ENCODE results near the gene ARID1B. TPM values are rescaled to one million over a fixed set of nuclear protein-coding genes. Genes with fewer than 3 reads are reported as not detected.

Gene ARID1B
- total and polyA plus RNA-seq, 9 of the 15 experiments (the other 6 are each of a cell fraction or from before 2014, with no cell fraction given), result 12.5 to 50.5 (median 25.8) TPM

DNA sequence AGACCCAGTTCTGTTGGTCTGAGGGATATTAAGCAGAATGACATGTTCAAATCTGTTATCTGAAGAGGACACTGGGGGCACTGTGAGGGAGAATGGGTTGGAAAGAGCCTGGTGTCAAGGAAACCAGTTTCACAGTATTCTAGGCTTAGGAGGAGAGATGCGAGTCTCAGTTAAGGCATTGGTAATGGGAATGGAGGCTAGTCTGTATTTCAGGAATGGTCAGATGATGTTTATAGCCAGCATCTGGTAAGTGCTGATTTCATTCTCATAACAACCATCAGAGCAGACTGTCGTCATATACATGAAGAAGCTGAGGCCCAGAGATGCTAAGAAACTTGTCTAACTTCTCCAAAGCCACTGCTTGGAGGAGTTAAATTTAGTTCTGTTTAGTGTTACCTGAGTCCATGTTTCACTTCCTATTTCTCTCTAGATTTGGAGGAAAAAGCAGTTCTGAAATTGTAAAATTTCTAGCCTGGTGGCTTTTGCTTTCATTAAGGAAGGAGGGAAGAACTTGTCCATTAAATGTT is 242.0 kb downstream of the ARID1B start (continued):
- 0 out of 2 replicates have a peak, but pooled peaks have one; percentile 10 for TF ChIP-seq EP300 (IDR thresholded peaks at IDR 0.05; ENCODE audit: low read length)
- TF ChIP-seq MEIS2 (IDR thresholded peaks at IDR 0.05; ENCODE audit: partially characterized antibody), result peak; percentile 2
- TF ChIP-seq ESRRA (IDR thresholded peaks at IDR 0.05; ENCODE audit: borderline replicate concordance, low read depth), result peak; percentile 16; the same call in 1 of the 2 replicates
- no peak for TF ChIP-seq POLR2A (conservative IDR thresholded peaks at IDR 0.05)
- TF ChIP-seq EHMT2 (IDR thresholded peaks at IDR 0.05), result peak; percentile 62; the same call in 1 of the 2 replicates

GRCh38 chr6:157019733-157020132 is 242.6 kb downstream of the ARID1B start:
- ChIA-PET CTCF (ENCODE audit: low intra/inter-chr PET ratio) (no interaction called here), POLR2A (interaction anchor here (0.7 to 2.4 kb wide), 10 partner anchors 9 to 77 kb away, joined by 3 to 11 read pairs (median 3); no protein-coding TSS in a partner anchor)
- no TSS peak for BruUV-seq (replicated peaks)
- Histone ChIP-seq H3K27ac (ENCODE audit: extremely low read depth, low read depth, low read length) (peak overlapping the region; percentile 30; the same call in 1 of the 3 replicates), H3K79me2 (ENCODE audit: control insufficient read depth, insufficient read depth, low read length) (peaks cover 83% of the 10 kb centered on the region), H4K20me1 (replicated peaks; ENCODE audit: control insufficient read depth, insufficient read depth, low read length) (peaks cover 4% of the 10 kb centered on the region; the same call in 1 of the 2 replicates), H3K36me3 (ENCODE audit: control insufficient read depth, insufficient read depth, low read length) (no peaks in the 10 kb centered on the region), H3K9ac (ENCODE audit: insufficient read depth in 1 of 2, low read depth in 2 of 2, low read length in 2 of 2) (peak overlapping the region in 1 of 2 experiments; percentile 22; a peak in 1 of 4 replicates), H3K4me3 (no peak overlapping the region), H3K4me2 (ENCODE audit: insufficient read depth, low read length) (peak overlapping the region; percentile 60), H3K27me3 (ENCODE audit: control insufficient read depth in 2 of 2, insufficient read depth in 2 of 2, low read length in 2 of 2) (no peaks in the 10 kb centered on the region), H2AFZ (ENCODE audit: low read depth, low read length) (no peak overlapping the region), H3K4me1 (replicated peaks in 1 of 2; ENCODE audit: control insufficient read depth in 2 of 2, insufficient read depth in 2 of 2, low read length in 2 of 2) (peaks cover 19 to 25% of the 10 kb centered on the region in 2 experiments), H3K9me1 (ENCODE audit: control insufficient read depth, insufficient read depth, low read length) (peaks cover 5% of the 10 kb centered on the region), H3K9me3 (replicated peaks; ENCODE audit: control insufficient read depth, insufficient read depth, low read depth, low read length) (no peaks in the 10 kb centered on the region)
- WGBS (ENCODE audit: insufficient coverage, low coverage, missing lambda C conversion rate), result 53% methylated on average over 7 of the region's 7 CpGs
- peak in 1 of 4 experiments; percentile 28 for DNase-seq (ENCODE audit: extremely low read depth in 1 of 4, low spot score in 3 of 4)
- intact Hi-C loops (cut with micrococcal nuclease) (loop anchor here (5.0 to 10.0 kb wide), 3 partner anchors 142 to 457 kb away; no protein-coding TSS in a partner anchor), in situ Hi-C loops (cut with MboI) (no loop called here)
- no peak for ATAC-seq
- FAIRE-seq, result no peak
- TF ChIP-seq, protein P1, sequence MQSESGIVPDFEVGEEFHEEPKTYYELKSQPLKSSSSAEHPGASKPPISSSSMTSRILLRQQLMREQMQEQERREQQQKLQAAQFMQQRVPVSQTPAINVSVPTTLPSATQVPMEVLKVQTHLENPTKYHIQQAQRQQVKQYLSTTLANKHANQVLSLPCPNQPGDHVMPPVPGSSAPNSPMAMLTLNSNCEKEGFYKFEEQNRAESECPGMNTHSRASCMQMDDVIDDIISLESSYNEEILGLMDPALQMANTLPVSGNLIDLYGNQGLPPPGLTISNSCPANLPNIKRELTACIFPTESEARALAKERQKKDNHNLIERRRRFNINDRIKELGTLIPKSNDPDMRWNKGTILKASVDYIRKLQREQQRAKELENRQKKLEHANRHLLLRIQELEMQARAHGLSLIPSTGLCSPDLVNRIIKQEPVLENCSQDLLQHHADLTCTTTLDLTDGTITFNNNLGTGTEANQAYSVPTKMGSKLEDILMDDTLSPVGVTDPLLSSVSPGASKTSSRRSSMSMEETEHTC (IDR thresholded peaks at IDR 0.05), result no peak
- TF ChIP-seq CEBPB (tag; IDR thresholded peaks at IDR 0.05), result no peak
- no peak for TF ChIP-seq PTTG1 (tag; IDR thresholded peaks at IDR 0.05; ENCODE audit: low read depth)
- TF ChIP-seq STAT5A (IDR thresholded peaks at IDR 0.05; ENCODE audit: borderline replicate concordance, low read length), result no peak
- no peak for TF ChIP-seq POLR2A (conservative IDR thresholded peaks at IDR 0.05)
- TF ChIP-seq DMBX1 (CRISPR knock-in tag; IDR thresholded peaks at IDR 0.05; ENCODE audit: borderline replicate concordance), result no peak
- no peak for TF ChIP-seq COPS2 (conservative IDR thresholded peaks at IDR 0.05)
- TF ChIP-seq, protein P2, sequence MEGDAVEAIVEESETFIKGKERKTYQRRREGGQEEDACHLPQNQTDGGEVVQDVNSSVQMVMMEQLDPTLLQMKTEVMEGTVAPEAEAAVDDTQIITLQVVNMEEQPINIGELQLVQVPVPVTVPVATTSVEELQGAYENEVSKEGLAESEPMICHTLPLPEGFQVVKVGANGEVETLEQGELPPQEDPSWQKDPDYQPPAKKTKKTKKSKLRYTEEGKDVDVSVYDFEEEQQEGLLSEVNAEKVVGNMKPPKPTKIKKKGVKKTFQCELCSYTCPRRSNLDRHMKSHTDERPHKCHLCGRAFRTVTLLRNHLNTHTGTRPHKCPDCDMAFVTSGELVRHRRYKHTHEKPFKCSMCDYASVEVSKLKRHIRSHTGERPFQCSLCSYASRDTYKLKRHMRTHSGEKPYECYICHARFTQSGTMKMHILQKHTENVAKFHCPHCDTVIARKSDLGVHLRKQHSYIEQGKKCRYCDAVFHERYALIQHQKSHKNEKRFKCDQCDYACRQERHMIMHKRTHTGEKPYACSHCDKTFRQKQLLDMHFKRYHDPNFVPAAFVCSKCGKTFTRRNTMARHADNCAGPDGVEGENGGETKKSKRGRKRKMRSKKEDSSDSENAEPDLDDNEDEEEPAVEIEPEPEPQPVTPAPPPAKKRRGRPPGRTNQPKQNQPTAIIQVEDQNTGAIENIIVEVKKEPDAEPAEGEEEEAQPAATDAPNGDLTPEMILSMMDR (IDR thresholded peaks at IDR 0.05 in 2 of 3, conservative IDR thresholded peaks at IDR 0.05 in 1 of 3; ENCODE audit: insufficient read depth in 2 of 3, low read depth in 1 of 3, low read length in 3 of 3), result 0 out of 6 replicates have a peak, but pooled peaks of 1 of the 3 experiments have one; percentile 10
- TF ChIP-seq JUND (IDR thresholded peaks at IDR 0.05; ENCODE audit: borderline replicate concordance, low read depth, low read length), result no peak
- 0 out of 3 replicates have a peak, but pooled peaks have one; percentile 7 for TF ChIP-seq JUND (tag; IDR thresholded peaks at IDR 0.05; ENCODE audit: borderline replicate concordance, low read depth, low read length)
- TF ChIP-seq ZNF830 (CRISPR knock-in tag; IDR thresholded peaks at IDR 0.05), result no peak
- no peak for TF ChIP-seq TGIF2 (CRISPR knock-in tag; IDR thresholded peaks at IDR 0.05)
- TF ChIP-seq, protein P3, sequence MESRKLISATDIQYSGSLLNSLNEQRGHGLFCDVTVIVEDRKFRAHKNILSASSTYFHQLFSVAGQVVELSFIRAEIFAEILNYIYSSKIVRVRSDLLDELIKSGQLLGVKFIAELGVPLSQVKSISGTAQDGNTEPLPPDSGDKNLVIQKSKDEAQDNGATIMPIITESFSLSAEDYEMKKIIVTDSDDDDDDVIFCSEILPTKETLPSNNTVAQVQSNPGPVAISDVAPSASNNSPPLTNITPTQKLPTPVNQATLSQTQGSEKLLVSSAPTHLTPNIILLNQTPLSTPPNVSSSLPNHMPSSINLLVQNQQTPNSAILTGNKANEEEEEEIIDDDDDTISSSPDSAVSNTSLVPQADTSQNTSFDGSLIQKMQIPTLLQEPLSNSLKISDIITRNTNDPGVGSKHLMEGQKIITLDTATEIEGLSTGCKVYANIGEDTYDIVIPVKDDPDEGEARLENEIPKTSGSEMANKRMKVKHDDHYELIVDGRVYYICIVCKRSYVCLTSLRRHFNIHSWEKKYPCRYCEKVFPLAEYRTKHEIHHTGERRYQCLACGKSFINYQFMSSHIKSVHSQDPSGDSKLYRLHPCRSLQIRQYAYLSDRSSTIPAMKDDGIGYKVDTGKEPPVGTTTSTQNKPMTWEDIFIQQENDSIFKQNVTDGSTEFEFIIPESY (CRISPR knock-in tag; IDR thresholded peaks at IDR 0.05), result peak; percentile 30; the same call in 1 of the 2 replicates
